Measurements from ENCODE around the gene FOXB2.

The FOXB2 gene

GRCh38 chr9:77066388-77066787, 46.9 kb downstream of the FOXB2 start:
- DNase-seq (ENCODE audit: low spot score) = no peak
